GM21360 (cell line): Measurements from ENCODE around the gene DOK4.
"Not testable (repeated sequence)": the region's sequence is repeated elsewhere in the genome, so short reads cannot be mapped to it uniquely, and the experiment has no call there.

Source experiments
- ATAC-seq: cut with Tn5 transposase; IDR thresholded peaks from one replicate; pipeline ENCODE4 v1.9.1; 2021; ENCODE audit warnings: mild to moderate bottlenecking, moderate library complexity; ENCODE audit not compliant: unreplicated experiment

DOK4 gene

GRCh38 chr16:57502048-57502775 is 15.9 kb upstream of the DOK4 start:
- no peak for ATAC-seq

DNA sequence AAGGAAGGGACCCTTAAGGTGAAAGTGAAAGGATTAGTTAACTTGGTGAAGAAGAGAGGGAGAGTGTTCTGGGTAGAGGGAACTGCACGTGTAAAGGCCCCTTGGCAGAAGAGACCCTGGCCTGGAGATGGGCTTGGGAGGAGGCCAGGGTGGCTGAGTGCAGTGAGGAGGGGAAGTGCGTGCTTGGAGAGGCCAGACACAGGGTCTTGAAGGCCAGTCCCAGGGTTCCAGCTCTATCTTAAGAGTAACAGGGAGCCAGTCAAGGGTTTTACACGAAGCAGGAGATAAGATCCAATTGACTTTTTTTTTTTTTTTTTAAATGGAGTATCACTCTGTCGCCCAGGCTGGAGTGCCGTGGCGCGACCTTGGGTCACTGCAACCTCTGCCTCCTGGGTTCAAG is 15.2 kb upstream of the DOK4 start:
- ATAC-seq = no peak

GRCh38 chr16:57500578-57501111 is 14.4 kb upstream of the DOK4 start:
- ATAC-seq = no peak

DNA sequence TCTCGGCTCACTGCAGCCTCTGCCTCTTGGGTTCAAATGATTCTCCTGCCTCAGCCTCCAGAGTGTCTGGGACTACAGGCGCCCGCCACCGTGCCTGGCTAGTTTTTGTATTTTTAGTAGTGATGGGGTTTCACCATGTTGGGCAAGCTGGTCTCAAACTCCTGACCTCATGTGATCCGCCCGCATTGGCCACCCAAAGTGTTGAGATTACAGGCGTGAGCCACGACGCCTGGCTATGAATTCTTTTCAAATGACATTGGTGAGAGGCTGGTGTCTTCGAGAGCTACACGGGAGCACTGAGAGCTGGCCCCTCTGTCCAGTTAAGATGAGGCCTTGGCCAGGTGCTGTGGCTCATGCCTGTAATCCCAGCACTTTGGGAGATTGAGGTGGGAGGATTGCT is 13.6 kb upstream of the DOK4 start:
- ATAC-seq = not testable (repeated sequence)

- no peak for ATAC-seq
Measured at GRCh38 chr16:57498031-57498430, 11.7 kb upstream of the DOK4 start.

DNA sequence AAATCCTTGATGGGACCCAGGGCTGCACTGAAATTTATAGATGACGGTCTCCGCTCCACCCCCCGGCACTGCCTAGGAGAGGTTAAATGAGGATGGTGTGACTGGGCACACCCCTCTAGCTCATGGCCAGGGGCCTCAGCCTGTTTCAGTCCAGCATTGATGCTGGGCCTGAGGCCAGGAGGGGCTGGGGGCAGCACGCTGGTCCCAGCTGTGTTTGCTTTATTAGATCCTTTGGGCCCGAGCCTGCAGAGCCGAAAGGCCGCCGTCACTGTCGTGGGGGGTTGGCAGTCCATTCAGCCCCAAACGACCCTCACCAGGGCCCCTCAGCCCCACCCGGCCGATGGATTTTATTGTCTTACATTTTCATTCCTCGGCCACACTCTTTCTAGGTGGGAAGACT is 10.8 kb upstream of the DOK4 start:
- no peak for ATAC-seq

DNA sequence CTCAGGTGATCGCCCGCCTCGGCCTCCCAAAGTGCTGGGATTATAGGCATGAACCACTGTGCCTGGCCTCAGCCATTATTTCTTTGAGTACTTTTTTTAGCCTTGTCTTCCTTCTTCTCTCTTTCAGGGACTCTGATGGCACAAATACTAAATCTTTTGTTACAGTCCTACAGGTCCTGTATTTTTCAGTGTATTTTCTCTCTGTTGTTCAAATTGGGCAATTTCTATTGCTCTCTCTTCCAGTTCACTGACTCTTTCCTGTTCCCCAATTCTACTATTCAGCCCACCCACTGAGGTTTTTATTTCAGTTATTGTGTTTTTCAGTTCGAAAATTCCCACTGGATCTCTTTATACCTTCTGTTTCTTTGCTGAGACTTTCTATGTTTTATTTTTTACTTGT is 7.5 kb upstream of the DOK4 start:
- no peak for ATAC-seq

DNA sequence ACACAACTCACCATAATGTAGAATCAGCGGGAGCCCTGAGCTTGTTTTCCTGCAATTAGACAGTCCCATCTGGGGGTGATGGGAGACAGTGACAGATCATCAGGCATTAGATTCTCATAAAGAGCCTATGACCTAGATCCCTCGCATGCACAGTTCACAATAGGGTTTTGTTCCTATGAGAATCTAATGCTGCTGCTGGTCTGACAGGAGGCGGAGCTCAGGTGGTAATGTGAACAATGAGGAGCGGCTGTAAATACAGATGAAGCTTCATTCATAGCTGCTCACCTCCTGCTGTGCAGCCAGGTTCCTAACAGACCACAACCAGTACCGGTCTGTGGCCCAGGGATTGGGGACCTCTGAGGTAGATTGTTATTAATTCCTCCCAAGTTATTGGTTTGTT is 2.9 kb upstream of the DOK4 start:
- ATAC-seq = no peak

GRCh38 chr16:57486858-57487834 is 853 bp upstream of the DOK4 start:
- ATAC-seq = no peak

DNA sequence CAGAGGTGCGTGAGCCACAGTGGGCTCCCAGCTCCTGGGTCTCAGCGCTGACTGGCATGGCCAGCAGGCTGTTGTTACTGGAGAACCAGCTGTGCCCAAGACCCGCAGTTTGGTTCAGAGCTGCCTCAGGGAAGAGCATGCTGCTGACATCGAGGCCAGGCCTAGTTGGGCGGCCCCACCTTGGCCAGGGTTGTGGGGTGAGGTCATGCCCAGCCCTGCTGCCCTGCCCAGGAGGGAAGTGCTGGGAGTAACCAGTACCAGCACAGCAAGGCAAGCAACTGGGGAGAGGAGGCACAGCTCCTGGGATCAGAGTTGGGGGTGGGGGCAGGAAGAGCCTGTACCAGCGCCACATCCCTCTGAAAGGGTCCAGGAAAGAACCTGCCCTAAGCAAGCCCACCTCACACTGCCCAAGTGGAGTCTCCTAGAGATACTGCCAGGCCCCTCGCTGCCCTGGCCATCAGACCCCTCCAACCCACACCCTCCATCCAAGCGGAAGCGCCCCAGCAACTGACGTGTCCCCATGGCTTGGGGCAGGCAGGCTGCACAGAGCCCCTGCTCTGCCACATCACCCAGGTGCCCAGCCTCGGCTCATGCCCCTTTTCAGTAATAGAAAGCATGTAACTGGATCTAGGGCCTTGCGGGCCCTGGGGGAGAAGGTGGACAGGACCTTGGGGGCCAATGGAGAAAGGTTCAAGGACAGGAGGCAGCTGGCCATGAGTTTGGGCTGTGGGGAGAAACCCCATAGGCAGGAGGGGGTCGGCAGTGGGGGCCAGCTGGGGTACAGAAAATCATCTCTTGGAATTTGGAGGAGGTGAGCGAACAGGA is 990 bp downstream of the DOK4 start:
- ATAC-seq = no peak

DNA sequence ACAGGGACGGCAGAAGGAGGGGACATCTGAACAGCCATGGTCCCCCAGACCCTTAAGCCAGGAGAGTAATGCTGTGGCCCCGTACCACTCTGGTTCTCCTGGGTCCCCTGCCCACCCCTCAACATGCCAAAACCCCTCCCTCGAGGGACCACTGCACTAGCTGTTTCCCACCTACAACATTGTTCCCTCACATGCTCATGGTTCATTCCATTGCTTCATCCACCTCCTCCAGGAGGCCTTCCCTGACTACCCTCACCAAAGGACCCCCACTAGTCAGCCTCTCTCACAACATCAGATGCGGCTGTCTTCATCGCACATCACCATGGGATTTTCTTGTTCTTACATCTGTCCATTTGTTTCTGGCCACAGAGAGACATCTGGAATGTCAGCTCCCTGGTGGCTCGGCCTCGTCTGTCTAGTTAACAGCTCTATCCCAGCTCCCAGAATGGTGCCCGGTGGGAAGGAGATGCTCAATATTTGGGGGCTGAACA is 1.7 kb downstream of the DOK4 start:
- ATAC-seq = no peak

DNA sequence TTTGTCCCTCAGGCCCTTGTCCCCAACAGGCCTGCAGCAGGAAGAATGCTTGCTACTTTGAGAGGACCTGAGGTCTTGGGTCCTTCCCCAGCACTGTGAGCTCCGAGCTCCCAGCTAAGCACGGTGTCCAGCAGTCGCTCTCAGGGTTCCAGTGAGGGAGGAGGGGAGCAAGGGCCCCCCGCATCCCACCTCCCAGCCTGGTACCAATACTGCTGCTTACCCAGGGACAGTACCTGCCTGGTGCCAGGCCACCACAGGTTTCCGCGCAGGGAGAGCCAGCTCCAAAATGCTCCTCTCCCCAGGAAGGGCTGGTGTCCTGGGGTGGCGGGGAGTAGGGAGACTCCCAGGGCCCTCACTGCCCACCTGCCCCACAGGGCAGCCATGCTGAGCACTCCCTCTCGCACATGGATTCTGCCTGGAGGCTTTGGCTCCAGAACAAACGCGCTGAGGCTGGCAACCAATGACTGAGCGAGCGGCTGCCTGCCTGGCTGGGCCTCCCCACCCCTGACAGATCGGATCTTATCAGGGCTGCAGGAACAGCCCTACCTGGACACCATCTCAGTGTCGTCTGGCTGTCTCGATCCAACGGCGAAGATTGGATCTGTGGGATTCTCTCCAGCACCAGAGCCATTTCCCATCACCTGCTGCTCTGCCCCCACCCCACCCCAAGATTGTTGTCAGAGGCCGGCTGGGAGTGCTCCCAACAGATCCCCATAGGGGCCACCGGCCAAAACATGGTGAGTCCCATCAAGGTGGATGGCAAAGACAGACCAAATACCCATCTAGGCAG is 2.4 kb downstream of the DOK4 start:
- no peak for ATAC-seq

DNA sequence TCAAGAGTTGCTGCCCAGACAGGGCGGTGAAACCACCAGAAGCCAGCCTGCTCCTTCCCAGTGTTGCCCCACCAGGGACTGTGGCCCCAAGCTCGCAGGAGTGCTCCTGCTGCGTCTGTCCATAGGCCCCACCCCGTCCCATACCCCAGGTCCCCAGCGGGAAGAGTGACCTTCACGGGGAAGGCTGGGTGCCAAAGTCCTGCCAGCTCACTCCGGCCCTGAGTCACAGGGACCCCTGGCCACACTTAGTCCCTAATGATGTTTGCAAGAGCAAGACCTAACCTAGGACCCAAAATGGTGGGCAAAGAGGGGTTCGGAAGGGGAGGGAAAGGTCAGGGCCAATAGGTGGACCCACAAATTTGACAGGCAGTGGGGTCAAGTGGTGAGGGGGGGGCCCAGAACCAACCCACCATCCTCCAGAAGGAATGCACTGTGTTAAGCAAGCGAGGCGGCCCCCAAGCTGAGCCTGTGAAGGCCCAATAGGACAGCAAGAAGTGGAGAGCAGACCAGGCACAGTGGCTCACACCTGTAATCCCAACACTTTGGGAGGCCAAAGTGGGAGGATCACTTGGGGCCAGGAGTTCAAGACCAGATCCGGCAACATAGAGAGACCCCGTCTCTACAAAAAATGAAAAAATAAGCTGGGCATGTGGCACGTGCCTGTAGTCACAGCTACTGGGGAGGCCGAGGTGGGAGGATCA is 3.3 kb downstream of the DOK4 start:
- no peak for ATAC-seq

DNA sequence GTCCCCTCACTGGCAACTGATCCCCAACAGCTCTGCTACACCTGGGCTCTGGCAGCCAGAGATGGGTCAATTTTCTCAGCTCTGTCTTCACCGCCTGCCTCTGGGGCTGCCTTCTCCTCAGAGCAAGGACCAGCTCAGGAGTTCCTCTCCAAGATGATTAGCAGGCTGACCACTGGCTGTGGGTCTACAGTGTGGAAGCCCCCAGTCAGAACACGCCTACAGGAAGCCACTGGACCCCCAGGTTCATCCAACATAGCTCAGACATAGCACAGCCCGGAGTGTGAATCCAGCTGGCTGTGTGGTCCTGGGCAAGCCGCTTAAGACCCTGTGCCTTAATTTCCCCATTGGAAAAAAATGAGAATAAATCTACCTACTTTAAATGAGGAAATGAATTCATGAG is 4.9 kb downstream of the DOK4 start:
- ATAC-seq = no peak

DNA sequence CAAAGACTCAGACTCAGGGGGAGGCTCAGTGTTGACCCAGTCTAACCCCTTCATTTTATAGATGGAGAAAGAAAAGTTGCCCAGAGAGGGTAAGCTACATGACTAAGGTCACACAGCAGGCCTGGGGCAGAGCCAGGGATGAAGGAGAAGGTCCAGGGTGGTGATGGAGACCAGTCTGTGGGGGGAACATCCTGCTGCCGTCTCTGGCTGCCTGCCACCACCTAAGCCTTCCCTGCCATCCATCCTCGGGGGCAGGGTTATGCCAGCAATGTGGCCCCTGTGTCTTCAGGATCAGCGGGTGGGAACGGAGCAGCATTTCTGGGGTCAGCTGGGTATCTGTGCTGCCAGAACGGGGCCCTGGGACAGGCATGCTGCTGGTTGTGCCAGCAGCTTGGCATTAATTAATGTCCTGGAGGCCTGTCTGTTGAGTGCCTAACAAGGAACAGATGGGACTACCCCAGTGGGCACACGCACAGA is 5.5 kb downstream of the DOK4 start:
- ATAC-seq = no peak

GRCh38 chr16:57479976-57480753 is 6.1 kb downstream of the DOK4 start:
- ATAC-seq = no peak

DNA sequence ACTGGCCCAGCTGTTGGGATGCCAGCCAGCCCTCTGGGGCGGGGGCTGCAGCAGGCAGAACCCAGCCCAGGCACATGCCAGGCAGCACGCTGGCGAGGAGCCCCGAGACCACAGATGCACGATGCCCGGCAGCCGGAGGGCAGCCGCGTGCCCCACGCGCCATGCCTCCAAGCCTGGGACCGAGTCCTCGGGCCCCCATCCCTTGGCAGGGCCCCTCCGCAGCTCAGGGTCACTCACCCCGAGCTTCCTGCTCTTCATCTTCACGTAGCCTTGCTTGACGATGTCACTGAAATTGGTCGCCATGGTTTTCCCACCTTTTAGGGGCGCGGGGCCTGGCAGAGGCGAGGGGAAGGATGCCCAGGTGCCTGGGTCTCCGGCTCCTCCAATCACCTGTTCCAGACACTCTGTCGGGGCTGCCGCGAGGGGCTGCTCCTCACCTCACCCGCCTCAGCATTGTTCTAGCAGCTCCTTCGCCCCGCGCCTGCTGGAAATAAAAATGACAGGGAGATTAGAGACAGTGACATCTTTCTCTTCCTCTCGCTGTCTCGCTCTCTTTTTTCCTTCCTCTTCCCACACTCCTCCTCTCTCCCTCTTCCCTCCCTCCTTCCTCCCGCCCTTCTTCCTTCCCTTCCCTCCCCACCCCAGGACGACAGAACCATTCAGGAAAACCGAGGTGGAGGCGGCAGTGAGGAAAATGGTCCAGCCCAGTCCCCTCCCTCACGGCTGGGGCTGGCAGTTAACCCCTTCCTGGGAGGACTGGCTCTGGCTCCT is 6.9 kb downstream of the DOK4 start:
- ATAC-seq = no peak
